ENCODE results near the gene MYOF.

MYOF gene
- total RNA-seq: 0 to 45.6 reads per million in 2 experiments

- DNase-seq (ENCODE audit: low read depth): no peak
Observed at GRCh38 chr10:93482145-93482834, at the start of gene MYOF. Gene MYOF, minus strand, starts transcription at chr10:93482334. Its CDS starts 140 bp downstream, at chr10:93482194.

- DNase-seq (ENCODE audit: low read depth): no peak
Observed at GRCh38 chr10:93518531-93518930, 36.4 kb upstream of the MYOF start.

GRCh38 chr10:93516006-93516380 lies 33.9 kb upstream of the MYOF start:
- no peak for DNase-seq (ENCODE audit: low read depth)

GRCh38 chr10:93515071-93516005 lies 33.2 kb upstream of the MYOF start:
- no peak for DNase-seq (ENCODE audit: low read depth)

GRCh38 chr10:93514521-93514920 lies 32.4 kb upstream of the MYOF start:
- no peak for DNase-seq (ENCODE audit: low read depth)

GRCh38 chr10:93513091-93513490 lies 31.0 kb upstream of the MYOF start:
- no peak for DNase-seq (ENCODE audit: low read depth)

GRCh38 chr10:93512565-93512964 lies 30.4 kb upstream of the MYOF start:
- DNase-seq (ENCODE audit: low read depth): no peak

- DNase-seq (ENCODE audit: low read depth): no peak
Observed at GRCh38 chr10:93509816-93510215, 27.7 kb upstream of the MYOF start.

GRCh38 chr10:93505075-93505474 lies 22.9 kb upstream of the MYOF start:
- DNase-seq (ENCODE audit: low read depth): no peak

GRCh38 chr10:93503075-93503474 lies 20.9 kb upstream of the MYOF start:
- no peak for DNase-seq (ENCODE audit: low read depth)

GRCh38 chr10:93501650-93502049 lies 19.5 kb upstream of the MYOF start:
- DNase-seq (ENCODE audit: low read depth): no peak

- DNase-seq (ENCODE audit: low read depth): no peak
Observed at GRCh38 chr10:93498166-93498565, 16.0 kb upstream of the MYOF start.

- DNase-seq (ENCODE audit: low read depth): peak; percentile 94
Observed at GRCh38 chr10:93496322-93497041, 14.3 kb upstream of the MYOF start, which contains the start of gene CEP55. Gene CEP55, plus strand, starts transcription at chr10:93496612. Its CDS starts 3,440 bp downstream, at chr10:93500052.

- no peak for DNase-seq (ENCODE audit: low read depth)
Observed at GRCh38 chr10:93495654-93496321, 13.7 kb upstream of the MYOF start.

- DNase-seq (ENCODE audit: low read depth): no peak
Observed at GRCh38 chr10:93494494-93494893, 12.4 kb upstream of the MYOF start.

- no peak for DNase-seq (ENCODE audit: low read depth)
Observed at GRCh38 chr10:93493162-93493561, 11.0 kb upstream of the MYOF start.

GRCh38 chr10:93491602-93492121 lies 9.5 kb upstream of the MYOF start:
- DNase-seq (ENCODE audit: low read depth): no peak

- no peak for DNase-seq (ENCODE audit: low read depth)
Observed at GRCh38 chr10:93488956-93489528, 6.9 kb upstream of the MYOF start.

GRCh38 chr10:93485690-93486089 lies 3.6 kb upstream of the MYOF start:
- DNase-seq (ENCODE audit: low read depth): no peak

GRCh38 chr10:93481637-93482144 lies 443 bp downstream of the MYOF start:
- no peak for DNase-seq (ENCODE audit: low read depth)

- no peak for DNase-seq (ENCODE audit: low read depth)
Observed at GRCh38 chr10:93478873-93479272, 3.3 kb downstream of the MYOF start.
